GM12878 (cell line): ENCODE measurements around the gene GNPNAT1. TPM values are rescaled to one million over a fixed set of nuclear protein-coding genes. Genes with fewer than 3 reads are reported as not detected.

ENCODE experiments used
- ATAC-seq: fragments of 200-7000 bp; cut with Tn5 transposase; 3 replicates; pipeline ENCODE4 v1.9.1; 2020; ENCODE audit warnings: mild to moderate bottlenecking, moderate library complexity
- BruUV-seq: library from RNA; stranded (reverse); fragments of 400-500 nt; replicated peaks from 2 replicates; lab custom pipeline; 2021; lab: Mats Ljungman, UMichigan
- CTCF ChIA-PET: fragments of 300-600 bp; sonication (Branson Sonifier 250); formaldehyde crosslinking; extraction: SDS; loops from one replicate; lab custom pipeline; 2021; ENCODE audit warnings: inconsistent platforms; lab: Yijun Ruan, JAX
- POLR2A ChIA-PET: fragments of 350-600 bp; formaldehyde crosslinking; extraction: SDS; loops from one replicate; lab custom pipeline; 2021; ENCODE audit warnings: inconsistent platforms; lab: Charles Lee
- RAD21 ChIA-PET: fragments of 300-600 bp; sonication (Branson Sonifier 250); formaldehyde crosslinking; loops from one replicate; lab custom pipeline; 2023; ENCODE audit warnings: antibody characterized with exemption; ENCODE audit not compliant: unreplicated experiment; lab: Charles Lee
- SMC1A ChIA-PET: fragments of 300-600 bp; sonication (Branson Sonifier 250); formaldehyde crosslinking; loops from one replicate; lab custom pipeline; 2023; ENCODE audit not compliant: unreplicated experiment, uncharacterized antibody; lab: Charles Lee
- DNase-seq: peaks from one replicate; pipeline ENCODE4 v3.0.0-alpha.2; 2011; ENCODE audit warnings: low read depth, low spot score
- FAIRE-seq: peaks from 3 replicates; lab custom pipeline; 2011; peaks lifted over from hg19 to GRCh38; lab: Jason Lieb, UNC
- H2AFZ ChIP-seq: 2 replicates; pipeline ENCODE4 v1.6.0; 2011; ENCODE audit warnings: low read depth, low read length, control low read depth; ENCODE audit not compliant: control insufficient read depth
- H3K27ac ChIP-seq: 2 replicates; pipeline ENCODE4 v1.5.1; 2011; ENCODE audit warnings: control low read depth; ENCODE audit not compliant: control insufficient read depth, insufficient read depth
- H3K27me3 ChIP-seq, 2 experiments: replicated peaks in 1 of 2; 2 replicates each; pipeline versions ENCODE4 v1.6.0 to v1.6.1; 2011; ENCODE audit warnings: low read length in 1 of 2; ENCODE audit not compliant: control insufficient read depth in 2 of 2, insufficient read depth in 2 of 2
- H3K36me3 ChIP-seq, 2 experiments: 2 replicates each; pipeline ENCODE4 v1.5.1; 2011; ENCODE audit warnings: low read length in 1 of 2; ENCODE audit not compliant: control insufficient read depth in 2 of 2, insufficient read depth in 2 of 2
- H3K4me1 ChIP-seq: 2 replicates; pipeline ENCODE4 v1.6.1; 2011; ENCODE audit warnings: mild to moderate bottlenecking, low read length, moderate library complexity, mixed read lengths; ENCODE audit not compliant: control insufficient read depth, insufficient read depth
- H3K4me2 ChIP-seq: 2 replicates; pipeline ENCODE4 v1.6.0; 2011; ENCODE audit warnings: control low read depth; ENCODE audit not compliant: control insufficient read depth, insufficient read depth
- H3K4me3 ChIP-seq: fragments of 200-600 bp; sonication (generic); 2 replicates; pipeline ENCODE4 v1.5.1; 2016
- H3K79me2 ChIP-seq: 2 replicates; pipeline ENCODE4 v1.6.0; 2011; ENCODE audit warnings: low read length; ENCODE audit not compliant: control insufficient read depth, insufficient read depth
- H3K9ac ChIP-seq: 2 replicates; pipeline ENCODE4 v1.8.0; 2011; ENCODE audit warnings: low read length, control low read depth, mixed read lengths; ENCODE audit not compliant: control insufficient read depth, insufficient read depth
- H3K9me3 ChIP-seq: replicated peaks from 3 replicates; pipeline ENCODE4 v1.5.1; 2011; ENCODE audit warnings: mild to moderate bottlenecking, low read length; ENCODE audit not compliant: control insufficient read depth, insufficient read depth
- H4K20me1 ChIP-seq: 2 replicates; pipeline ENCODE4 v1.6.0; 2011; ENCODE audit not compliant: control insufficient read depth, insufficient read depth
- CUX1 ChIP-seq: IDR thresholded peaks from 2 replicates; pipeline ENCODE4 v1.6.1; 2012; ENCODE audit warnings: improper control_type of control experiment, low read depth, low read length; ENCODE audit not compliant: insufficient replicate concordance
- FOS ChIP-seq: IDR thresholded peaks from 3 replicates; pipeline ENCODE4 v1.6.1; 2011; ENCODE audit warnings: borderline replicate concordance; ENCODE audit not compliant: insufficient read length; ENCODE audit errors: extremely low read depth
- SREBF2 ChIP-seq: IDR thresholded peaks from 2 replicates; pipeline ENCODE4 v1.6.1; 2012; ENCODE audit warnings: mild to moderate bottlenecking, low read length
- SUZ12 ChIP-seq: fragments of 200-600 bp; sonication (generic); IDR thresholded peaks from one replicate; pipeline ENCODE4 v1.6.1; 2018; ENCODE audit warnings: antibody characterized with exemption, mild to moderate bottlenecking; ENCODE audit not compliant: unreplicated experiment
- WRNIP1 ChIP-seq: IDR thresholded peaks from 2 replicates; pipeline ENCODE4 v1.6.1; 2011; ENCODE audit warnings: low read depth, low read length, improper control_type of control experiment, borderline replicate concordance
- ZBTB40 ChIP-seq: fragments of 450-650 bp; IDR thresholded peaks from 2 replicates; pipeline ENCODE4 v1.6.1; 2016; ENCODE audit warnings: mild to moderate bottlenecking, moderate library complexity, borderline replicate concordance
- in situ Hi-C: fragments of 300-500 bp; cut with MboI; formaldehyde crosslinking; loops from 9 replicates; pipeline ENCODE4 v1.14.3; 2018; ENCODE audit warnings: mixed read lengths
- intact Hi-C: fragments of 100-400 bp; cut with micrococcal nuclease; formaldehyde crosslinking; loops from one replicate; pipeline ENCODE4 v1.14.2; 2022; ENCODE audit not compliant: unreplicated experiment
- polyA plus RNA-seq, 11 experiments: library from polyadenylated mRNA; depleted of rRNA in 4 of 11; unstranded in 6 of 11; stranded (reverse) in 5 of 11; fragments of >200 nt; fragmentation: Nextera tagmentation in 4 of 11; fragmentation: Illumina TruSeq in 1 of 11; extraction: Ambion mirVana in 4 of 11; extraction: Trizol in 1 of 11; gene quantifications; 1 replicate in 1 of 11; 2 replicates in 10 of 11; pipeline versions ENCODE4 v1.2.1 to v1.2.3, GENCODE V29; 2011 to 2016; ENCODE audit warnings: inconsistent platforms in 2 of 11, missing spikeins in 2 of 11, low read depth in 1 of 11
- total RNA-seq, 4 experiments: library from RNA; depleted of rRNA in 3 of 4; stranded (reverse); fragments of >200 nt in 3 of 4; fragmentation: Illumina TruSeq in 1 of 4; extraction: Trizol in 1 of 4; gene quantifications; 2 replicates each; pipeline versions ENCODE4 v1.2.1 to v1.2.3, GENCODE V29; 2013 to 2021

Gene GNPNAT1
- total and polyA plus RNA-seq, 10 of the 15 experiments (the other 5 are each of a cell fraction or from before 2014, with no cell fraction given) = 18.9 to 52.6 (median 28.2) TPM

GRCh38 chr14:52789118-52789517 is 2.3 kb downstream of the GNPNAT1 start (continued):
- TF ChIP-seq SUZ12 (no peak), WRNIP1 (no peak), FOS (no peak), CUX1 (no peak)

GRCh38 chr14:52786887-52787286 is 4.5 kb downstream of the GNPNAT1 start:
- in situ Hi-C loops = no loop called here
- ATAC-seq (no peak), FAIRE-seq (no peak), DNase-seq (no peak)
- ChIA-PET CTCF (no interaction called here), RAD21 (interaction anchor here (0.7 to 1.1 kb wide), 3 partner anchors 110 to 496 kb away, joined by 3 read pairs; no protein-coding TSS in a partner anchor), POLR2A (no interaction called here), SMC1A (no interaction called here)
- Histone ChIP-seq H3K79me2 (peaks cover 31% of the 10 kb centered on the region), H3K36me3 (no peaks in the 10 kb centered on the region; a peak in 1 of 4 replicates), H3K27ac (no peak overlapping the region), H3K27me3 (no peaks in the 10 kb centered on the region), H3K4me1 (no peaks in the 10 kb centered on the region), H3K9me3 (no peaks in the 10 kb centered on the region), H3K4me2 (no peak overlapping the region), H3K4me3 (no peak overlapping the region), H3K9ac (no peak overlapping the region), H2AFZ (no peak overlapping the region), H4K20me1 (no peaks in the 10 kb centered on the region)
- 0 out of 2 replicates have a peak, but pooled peaks have one; percentile 38 for TF ChIP-seq ZBTB40
- no peak for TF ChIP-seq SREBF2
- intact Hi-C loops = loop anchor here (5.0 kb wide), 1 partner anchor 95 kb away; no protein-coding TSS in a partner anchor
- BruUV-seq = no TSS peak
